HG03060 (cell line): ENCODE measurements around the gene DEPDC4.
"Not testable (repeated sequence)": the region's sequence is repeated elsewhere in the genome, so short reads cannot be mapped to it uniquely, and the experiment has no call there.

Source experiments
- ATAC-seq: cut with Tn5 transposase; IDR thresholded peaks from one replicate; pipeline ENCODE4 v1.9.1; 2021; ENCODE audit warnings: low read depth, moderate number of reproducible peaks; ENCODE audit not compliant: unreplicated experiment

Gene DEPDC4

DNA sequence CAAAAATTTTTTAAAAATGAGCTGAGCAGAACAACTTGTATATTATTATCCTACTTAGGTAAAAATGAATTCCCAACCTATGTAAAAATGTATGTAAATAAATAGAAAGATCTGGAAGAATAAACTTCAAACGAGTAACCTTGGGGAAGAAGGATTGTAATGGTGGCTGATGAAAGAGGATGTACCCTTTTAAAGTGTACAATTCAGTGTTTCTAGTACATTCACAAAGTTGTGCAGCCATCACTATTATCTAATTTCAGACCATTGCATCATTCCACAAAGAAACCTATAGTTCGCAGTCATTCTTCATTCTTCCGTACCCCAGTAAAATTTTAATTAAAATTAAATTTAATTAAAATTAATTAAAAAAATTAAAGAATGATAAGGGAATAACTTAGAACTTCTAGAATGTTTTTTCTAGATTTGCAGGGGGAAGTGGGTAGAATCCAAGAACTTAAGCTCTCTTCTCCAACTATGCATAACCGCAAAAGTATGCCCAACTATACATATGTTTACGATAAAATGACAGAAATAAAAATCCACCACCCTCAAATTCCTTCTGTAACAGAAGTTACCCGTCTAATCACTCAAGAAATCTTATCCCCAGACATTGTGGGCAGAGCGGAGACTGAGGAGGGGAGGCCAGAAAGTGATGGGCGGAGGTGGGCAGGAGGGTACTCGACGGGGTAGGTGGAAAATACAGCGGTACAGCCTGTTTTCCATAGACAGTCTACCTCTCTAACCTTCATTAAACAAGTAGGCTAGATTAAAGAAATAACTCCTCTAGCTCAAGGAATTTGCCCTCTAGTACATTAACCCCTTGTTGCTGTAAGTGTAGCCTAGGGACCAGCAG lies 921 bp downstream of the DEPDC4 start:
- ATAC-seq, result peak; percentile 9

GRCh38 chr12:100265107-100265506 lies 1.8 kb downstream of the DEPDC4 start:
- not testable (repeated sequence) for ATAC-seq

DNA sequence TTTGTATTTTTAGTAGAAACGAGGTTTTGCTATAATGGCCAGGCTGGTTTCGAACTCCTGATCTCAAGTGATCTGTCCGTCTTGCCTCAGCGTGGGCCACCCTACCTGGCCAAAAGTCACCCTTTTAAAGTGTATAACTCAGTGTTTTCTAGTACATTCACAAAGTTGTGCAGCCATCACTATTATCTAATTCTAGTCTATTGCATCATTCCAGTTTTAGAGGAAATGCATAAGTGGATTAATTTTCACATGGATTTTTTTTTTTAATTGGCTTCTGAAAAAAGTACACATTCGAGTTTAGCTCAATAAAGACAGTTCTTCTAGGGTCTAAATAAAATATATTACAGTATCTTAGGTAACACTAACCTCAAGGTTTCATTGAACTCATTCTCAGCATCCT lies 3.7 kb downstream of the DEPDC4 start:
- ATAC-seq, result no peak

- no peak for ATAC-seq
These were observed 8.8 kb downstream of the DEPDC4 start for GRCh38 chr12:100258127-100258526.

DNA sequence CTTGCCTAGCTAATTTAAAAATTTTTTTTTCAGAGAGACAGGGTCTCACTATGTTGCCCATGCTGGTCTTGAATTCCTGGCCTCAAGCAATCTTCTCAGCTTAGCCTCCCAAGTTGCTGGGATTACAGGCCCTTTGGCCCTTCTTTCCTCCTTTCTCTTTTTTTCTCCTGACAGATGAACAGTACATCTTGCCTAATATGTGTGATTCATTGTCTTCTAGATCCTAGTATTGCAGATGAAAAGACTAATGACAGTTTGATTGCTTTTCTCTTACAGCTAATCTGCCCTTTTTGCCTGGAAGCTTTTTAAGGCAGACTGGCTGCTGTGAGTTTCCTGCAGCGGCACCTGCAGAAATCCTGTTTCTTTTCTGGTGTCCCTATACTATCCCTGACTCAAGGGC lies 12.0 kb downstream of the DEPDC4 start:
- no peak for ATAC-seq

GRCh38 chr12:100253437-100253836 lies 13.4 kb downstream of the DEPDC4 start:
- ATAC-seq, result no peak

- ATAC-seq, result no peak
These were observed 15.0 kb downstream of the DEPDC4 start for GRCh38 chr12:100251917-100252316.

- ATAC-seq, result no peak
These were observed 16.9 kb downstream of the DEPDC4 start for GRCh38 chr12:100249941-100250340.

GRCh38 chr12:100248886-100249285 lies 18.0 kb downstream of the DEPDC4 start:
- no peak for ATAC-seq

GRCh38 chr12:100247765-100248164 lies 19.1 kb downstream of the DEPDC4 start:
- no peak for ATAC-seq

DNA sequence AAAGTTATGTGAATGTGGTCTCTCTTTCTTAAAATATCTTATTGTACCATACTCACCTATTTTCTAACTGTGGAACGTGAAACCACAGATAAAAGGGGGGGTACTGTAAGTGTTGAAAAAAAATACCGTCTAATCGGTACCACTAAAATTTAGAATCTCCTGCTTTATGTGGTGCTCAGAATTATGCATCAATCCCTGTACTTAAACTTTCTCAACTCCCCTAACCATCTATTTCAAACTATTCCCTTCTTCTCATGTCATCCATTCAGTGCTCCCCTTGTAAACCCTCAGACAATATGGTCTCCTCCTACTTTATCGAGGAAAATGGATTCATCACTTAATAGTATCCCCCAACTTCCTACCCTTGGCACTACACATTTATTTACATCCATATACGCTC lies 23.7 kb downstream of the DEPDC4 start:
- no peak for ATAC-seq

DNA sequence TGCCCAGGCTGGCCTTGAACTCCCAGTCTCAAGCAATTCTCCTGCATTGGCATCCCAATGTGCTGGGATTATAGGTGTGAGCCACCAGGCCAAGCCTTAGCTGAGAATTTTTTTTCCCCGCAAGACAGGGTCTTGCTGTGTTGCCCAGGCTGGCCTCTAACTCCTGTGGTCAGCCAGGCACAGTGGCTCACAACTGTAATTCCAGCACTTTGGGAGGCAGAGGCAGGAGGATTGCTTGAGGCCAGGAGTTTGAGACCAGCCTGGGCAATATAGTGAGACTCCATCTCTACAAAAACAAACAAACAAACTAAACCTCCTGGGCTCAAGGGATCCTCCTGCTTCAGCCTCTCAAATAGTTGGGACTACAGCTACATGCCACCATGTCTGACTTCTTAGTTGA lies 27.3 kb downstream of the DEPDC4 start:
- no peak for ATAC-seq

DNA sequence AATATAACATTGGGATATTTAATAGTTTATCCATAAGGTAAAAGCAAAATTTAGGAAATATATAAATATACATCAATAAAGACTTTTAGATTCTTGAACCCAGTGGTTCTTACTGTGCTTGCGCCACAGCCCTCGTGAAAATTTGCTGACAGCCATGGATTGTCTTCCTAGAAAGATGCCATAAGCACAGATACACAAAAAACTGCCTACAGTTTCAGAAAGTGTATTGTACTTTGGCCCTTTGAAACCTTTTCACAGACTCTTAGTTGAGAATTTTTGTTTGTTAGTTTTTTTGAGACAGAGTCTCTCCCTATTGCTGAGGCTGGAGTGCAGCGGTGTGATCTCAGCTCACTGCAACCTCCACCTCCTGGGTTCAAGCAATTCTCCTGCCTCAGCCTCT lies 28.1 kb downstream of the DEPDC4 start:
- no peak for ATAC-seq

DNA sequence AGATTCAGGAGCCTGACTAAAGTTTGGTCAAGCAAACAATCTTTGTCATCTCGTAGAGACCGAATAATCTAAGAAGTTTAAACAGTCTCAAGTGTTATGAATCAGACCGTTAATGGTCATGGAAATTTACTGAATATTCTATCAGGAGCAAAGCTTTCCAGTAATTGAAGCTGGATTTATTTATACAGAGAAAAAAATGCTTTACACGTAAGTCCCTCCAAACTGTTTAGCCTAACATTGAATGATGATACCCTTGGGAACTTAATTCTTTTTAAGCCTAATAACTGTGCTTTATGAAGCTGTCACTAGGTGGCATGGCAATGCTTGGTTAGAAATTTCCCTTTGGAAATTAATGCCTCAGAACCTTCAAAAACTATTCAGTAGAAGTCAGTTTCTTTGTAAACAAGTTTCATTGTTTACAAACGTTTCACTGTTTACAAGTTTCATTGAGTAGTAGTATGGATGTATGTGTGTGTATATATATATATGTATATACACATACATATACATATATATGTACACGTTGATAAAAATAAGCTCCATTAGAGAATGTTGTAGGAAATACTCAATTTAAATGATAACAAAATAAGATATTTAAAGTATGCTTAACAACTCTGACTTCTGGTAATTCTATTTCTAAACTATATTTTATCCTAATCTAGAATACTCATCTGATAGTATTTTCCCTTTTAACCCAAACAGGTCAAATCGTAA lies 32.1 kb downstream of the DEPDC4 start:
- ATAC-seq, result no peak

- ATAC-seq, result no peak
These were observed 32.7 kb downstream of the DEPDC4 start for GRCh38 chr12:100234166-100234565.

DNA sequence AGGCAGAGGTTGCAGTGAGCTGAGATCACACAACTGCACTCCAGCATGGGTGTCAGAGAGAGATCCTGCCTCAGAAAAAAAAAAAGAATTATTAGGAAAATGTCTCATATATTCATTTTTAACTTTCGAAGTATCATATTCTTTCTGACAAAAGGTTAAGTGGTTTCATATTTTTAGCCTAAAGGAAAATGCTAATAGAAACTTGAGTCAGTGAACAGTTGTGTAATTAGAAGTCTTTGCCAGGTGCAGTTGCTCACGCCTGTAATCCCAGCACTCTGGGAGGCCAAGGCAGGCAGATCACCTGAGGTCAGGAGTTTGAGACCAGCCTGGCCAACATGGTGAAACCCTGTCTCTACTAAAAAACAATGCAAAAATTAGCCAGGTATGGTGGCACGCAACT lies 35.0 kb downstream of the DEPDC4 start:
- ATAC-seq, result not testable (repeated sequence)

DNA sequence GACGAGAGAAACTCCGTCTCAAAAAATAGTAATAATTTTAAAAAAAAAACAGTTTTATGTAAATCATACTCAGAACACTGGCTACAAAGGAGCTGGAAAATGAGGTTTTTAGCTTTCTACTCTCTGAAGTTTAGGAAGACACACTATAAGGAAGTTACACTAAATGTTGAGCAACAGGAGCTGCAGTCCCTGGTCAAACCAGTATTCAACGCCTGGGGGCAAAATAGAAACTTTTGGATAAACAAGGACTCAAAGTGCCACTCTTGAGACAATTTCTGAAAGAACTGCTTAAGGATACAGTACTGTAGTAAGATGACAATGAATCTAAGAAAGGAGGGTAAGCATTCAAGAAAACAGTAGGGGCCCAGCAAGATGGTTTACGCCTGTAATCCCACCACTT lies 37.0 kb downstream of the DEPDC4 start:
- ATAC-seq, result no peak

DNA sequence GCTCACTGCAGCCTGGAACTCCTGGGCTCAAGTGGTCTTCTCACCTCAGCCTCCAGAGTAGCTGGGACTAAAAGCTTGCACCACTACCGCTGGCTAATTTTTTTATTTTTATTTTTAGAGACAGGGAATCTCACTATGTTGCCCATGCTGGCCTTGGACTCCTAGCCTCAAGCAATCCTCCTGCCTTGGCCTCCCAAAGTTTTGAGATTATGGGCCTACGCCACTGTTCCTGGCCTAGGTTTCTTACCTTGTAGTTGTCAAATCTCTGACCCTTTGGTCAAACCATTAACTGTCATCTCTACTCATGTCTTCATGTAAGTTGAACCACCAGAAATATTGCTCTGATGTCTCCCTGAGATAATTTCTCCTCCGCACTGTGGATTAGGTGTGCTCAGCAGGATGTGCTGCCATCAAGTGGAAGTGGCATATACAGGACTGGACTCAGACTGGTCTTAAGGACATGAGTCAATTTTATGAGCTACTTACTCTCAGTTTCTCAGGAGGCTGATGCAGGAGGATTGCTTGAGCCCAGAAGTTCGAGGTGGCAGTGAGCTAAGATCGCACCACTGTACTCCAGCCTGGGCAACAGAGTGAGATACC lies 37.7 kb downstream of the DEPDC4 start:
- ATAC-seq, result no peak

DNA sequence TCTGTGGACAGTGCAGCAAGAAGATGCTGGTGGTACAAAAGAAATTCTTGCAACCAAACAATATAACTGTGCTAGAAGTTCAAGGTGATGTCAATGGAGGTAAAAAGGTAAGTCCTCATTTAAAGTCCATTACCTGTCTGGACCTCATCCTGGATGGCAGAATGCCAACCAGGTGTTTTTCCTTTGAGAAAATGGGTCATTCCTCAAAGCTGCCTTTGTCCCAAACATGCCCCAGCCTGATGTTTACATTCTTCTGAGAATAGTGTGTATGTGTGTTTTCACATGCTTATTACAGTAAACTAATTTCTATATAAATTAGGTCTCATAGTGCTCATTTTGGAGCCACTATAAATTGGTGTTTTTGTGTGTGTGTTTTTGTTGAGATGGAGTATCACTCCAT lies 41.4 kb downstream of the DEPDC4 start:
- no peak for ATAC-seq

DNA sequence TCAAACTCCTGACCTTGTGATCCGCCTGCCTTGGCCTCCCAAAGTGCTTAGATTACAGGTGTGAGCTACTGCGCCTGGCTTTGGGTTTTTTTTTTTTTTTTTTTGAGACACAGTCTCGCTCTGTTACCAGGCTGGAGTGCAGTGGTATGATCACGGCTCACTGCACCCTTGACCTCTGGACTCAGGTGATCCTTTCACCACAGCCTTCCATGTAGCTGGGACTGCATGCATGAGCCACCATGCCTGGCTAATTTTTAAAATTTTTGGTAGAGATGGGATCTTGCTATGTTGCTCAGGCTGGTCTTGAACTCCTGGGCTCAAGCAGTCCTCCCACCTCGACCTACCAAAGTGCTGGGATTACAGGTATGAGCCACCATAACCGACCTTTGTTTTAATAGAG lies 44.7 kb downstream of the DEPDC4 start:
- not testable (repeated sequence) for ATAC-seq

DNA sequence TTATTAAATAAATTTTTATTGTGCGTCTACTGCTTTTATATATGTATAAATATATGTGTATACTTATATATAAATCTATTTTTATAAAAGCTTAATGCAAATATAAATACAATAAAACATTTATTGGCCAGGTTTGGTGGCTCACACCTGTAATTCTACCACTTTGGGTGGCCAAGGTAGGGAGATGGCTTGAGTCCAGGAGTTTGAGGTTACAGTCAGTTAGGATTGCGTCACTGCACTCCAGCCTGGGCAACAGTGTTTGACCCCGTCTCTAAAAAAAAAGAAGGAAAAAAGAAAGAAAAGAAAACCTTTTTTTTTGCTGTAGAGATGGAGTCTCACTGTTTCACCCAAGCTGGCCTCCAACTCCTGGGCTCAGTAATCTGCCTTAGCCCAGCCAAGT lies 45.4 kb downstream of the DEPDC4 start:
- ATAC-seq, result no peak
